Retinal pigment epithelial cell (primary cell): ENCODE measurements around the gene ANKRD7.

Experiments used
- DNase-seq: peaks from one replicate; pipeline ENCODE4 v3.0.0-alpha.2; 2010; ENCODE audit warnings: low read depth
- H3K4me3 ChIP-seq: 2 replicates; pipeline ENCODE4 v1.5.1; 2011; ENCODE audit warnings: mild to moderate bottlenecking, low read length, control low read depth, moderate library complexity
- TF ChIP-seq, protein P1 (sequence below): conservative IDR thresholded peaks from 2 replicates; pipeline ENCODE4 v1.5.1; 2011; ENCODE audit warnings: low read depth, low read length, control low read depth, inconsistent platforms

The ANKRD7 gene

DNA sequence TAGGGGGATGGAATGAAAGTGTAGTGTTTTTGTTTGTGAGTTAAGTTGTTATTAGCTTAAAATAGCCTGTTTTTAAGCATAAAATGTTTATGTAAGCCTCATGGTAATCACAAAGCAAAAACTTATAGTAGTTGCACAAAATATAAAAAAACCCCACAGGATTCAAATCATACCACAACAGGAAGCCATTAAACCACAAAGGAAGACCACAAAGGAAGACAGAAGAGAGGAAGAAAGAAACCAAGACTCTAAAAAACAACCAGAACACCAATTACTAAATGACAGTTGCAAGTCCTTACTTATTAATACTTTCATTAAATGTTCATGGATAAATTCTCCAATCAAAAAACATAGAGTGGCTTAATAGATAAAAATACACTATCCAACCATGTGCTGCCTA, 63.6 kb downstream of the ANKRD7 start:
- no peak for DNase-seq
- no peak overlapping the region for H3K4me3 ChIP-seq
- TF ChIP-seq, protein P1, sequence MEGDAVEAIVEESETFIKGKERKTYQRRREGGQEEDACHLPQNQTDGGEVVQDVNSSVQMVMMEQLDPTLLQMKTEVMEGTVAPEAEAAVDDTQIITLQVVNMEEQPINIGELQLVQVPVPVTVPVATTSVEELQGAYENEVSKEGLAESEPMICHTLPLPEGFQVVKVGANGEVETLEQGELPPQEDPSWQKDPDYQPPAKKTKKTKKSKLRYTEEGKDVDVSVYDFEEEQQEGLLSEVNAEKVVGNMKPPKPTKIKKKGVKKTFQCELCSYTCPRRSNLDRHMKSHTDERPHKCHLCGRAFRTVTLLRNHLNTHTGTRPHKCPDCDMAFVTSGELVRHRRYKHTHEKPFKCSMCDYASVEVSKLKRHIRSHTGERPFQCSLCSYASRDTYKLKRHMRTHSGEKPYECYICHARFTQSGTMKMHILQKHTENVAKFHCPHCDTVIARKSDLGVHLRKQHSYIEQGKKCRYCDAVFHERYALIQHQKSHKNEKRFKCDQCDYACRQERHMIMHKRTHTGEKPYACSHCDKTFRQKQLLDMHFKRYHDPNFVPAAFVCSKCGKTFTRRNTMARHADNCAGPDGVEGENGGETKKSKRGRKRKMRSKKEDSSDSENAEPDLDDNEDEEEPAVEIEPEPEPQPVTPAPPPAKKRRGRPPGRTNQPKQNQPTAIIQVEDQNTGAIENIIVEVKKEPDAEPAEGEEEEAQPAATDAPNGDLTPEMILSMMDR: no peak

DNA sequence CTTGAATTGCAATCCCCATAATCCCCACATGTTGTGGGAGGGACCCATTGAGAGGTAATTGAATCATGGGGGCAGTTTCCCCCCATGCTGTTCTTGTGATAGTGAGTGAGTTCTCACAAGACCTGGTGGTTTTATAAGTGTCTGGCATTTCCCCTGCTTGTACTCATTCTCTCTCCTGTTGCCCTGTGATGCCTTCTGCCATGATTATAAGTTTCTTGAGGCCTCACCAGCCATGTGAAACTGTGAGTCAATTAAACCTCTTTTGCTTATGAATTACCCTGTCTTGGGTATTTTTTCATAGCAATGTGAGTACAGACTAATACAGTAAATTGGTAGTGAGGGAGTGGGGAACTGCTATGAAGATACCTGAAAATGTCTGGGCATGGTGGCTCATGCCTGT, 65.0 kb downstream of the ANKRD7 start:
- no peak for DNase-seq
- no peak overlapping the region for H3K4me3 ChIP-seq

More for the DNA sequence above, 65.0 kb downstream of the ANKRD7 start:
- TF ChIP-seq, protein P1: no peak
